HCT116 (cell line): ENCODE data around the gene FRMD3. TPM values are rescaled to one million over a fixed set of nuclear protein-coding genes. Genes with fewer than 3 reads are reported as not detected.

ENCODE experiments used
- ATAC-seq: fragments of 200-7000 bp; cut with Tn5 transposase; 2 replicates; pipeline ENCODE4 v1.9.1; 2020; ENCODE audit warnings: mild to moderate bottlenecking, moderate library complexity
- BruUV-seq: library from RNA; stranded (reverse); fragments of 400-500 nt; replicated peaks from 2 replicates; lab custom pipeline; 2021; lab: Mats Ljungman, UMichigan
- CTCF ChIA-PET: fragments of 300-600 bp; sonication (Branson Sonifier 250); formaldehyde crosslinking; loops from one replicate; lab custom pipeline; 2021; ENCODE audit warnings: antibody characterized with exemption; lab: Charles Lee
- POLR2A ChIA-PET: fragments of 300-600, 350-600 bp; sonication (Branson Sonifier 250); formaldehyde crosslinking; loops from one replicate; lab custom pipeline; 2021; ENCODE audit warnings: antibody characterized with exemption; lab: Charles Lee
- RAD21 ChIA-PET, 2 experiments: fragments of 300-600 bp; sonication (Branson Sonifier 250); formaldehyde crosslinking; loops; one replicate each; lab custom pipeline; 2023; ENCODE audit warnings: low total read pairs in 2 of 2; ENCODE audit not compliant: uncharacterized antibody in 2 of 2, unreplicated experiment in 2 of 2, low non-redundant PET in 1 of 2; lab: Charles Lee
- DNase-seq: peaks from one replicate; pipeline ENCODE4 v3.0.0-alpha.2; 2010; ENCODE audit warnings: low read depth, low spot score
- H2AFZ ChIP-seq: fragments of 200-600 bp; shearing (Covaris generic), sonication (generic); 2 replicates; pipeline ENCODE4 v1.6.1; 2017; ENCODE audit warnings: low read depth, mixed run types, mixed read lengths, antibody characterized with exemption, low read length; ENCODE audit not compliant: poor library complexity, severe bottlenecking
- H3K27ac ChIP-seq: 2 replicates; pipeline ENCODE4 v1.5.1; 2012; ENCODE audit warnings: low read depth, low read length
- H3K27me3 ChIP-seq: fragments of 200-600 bp; sonication (generic); 2 replicates; pipeline ENCODE4 v1.6.1; 2016; ENCODE audit warnings: mixed run types, low read length, mixed read lengths; ENCODE audit not compliant: insufficient read depth
- H3K36me3 ChIP-seq, 2 experiments: fragments of 200-500 bp in 1 of 2; fragments of 200-600 bp in 1 of 2; sonication (Bioruptor generic) in 1 of 2; sonication (generic) in 1 of 2; 2 replicates each; pipeline versions ENCODE4 v1.5.1 to v1.6.1; 2014 to 2016; ENCODE audit warnings: low read length in 2 of 2, inconsistent platforms in 1 of 2, mixed read lengths in 1 of 2, mixed run types in 1 of 2; ENCODE audit not compliant: insufficient read depth in 2 of 2, control insufficient read depth in 1 of 2
- H3K4me1 ChIP-seq, 2 experiments: fragments of 200-600 bp in 1 of 2; sonication (generic) in 1 of 2; 2 replicates each; pipeline versions ENCODE4 v1.5.1 to v1.6.1; 2012 to 2017; ENCODE audit warnings: low read length in 2 of 2, inconsistent platforms in 1 of 2, mild to moderate bottlenecking in 1 of 2, mixed read lengths in 1 of 2, mixed run types in 1 of 2, moderate library complexity in 1 of 2; ENCODE audit not compliant: insufficient read depth in 2 of 2, control insufficient read depth in 1 of 2
- H3K4me2 ChIP-seq: fragments of 200-600 bp; sonication (generic); 2 replicates; pipeline ENCODE4 v1.6.1; 2017; ENCODE audit warnings: mixed run types, low read length, mixed read lengths
- H3K4me3 ChIP-seq, 2 experiments: fragments of 200-600 bp in 1 of 2; sonication (generic) in 1 of 2; replicated peaks in 1 of 2; 2 replicates each; pipeline ENCODE4 v1.5.1; 2011 to 2016; ENCODE audit warnings: low read length in 2 of 2, control low read depth in 1 of 2, low read depth in 1 of 2, mild to moderate bottlenecking in 1 of 2, mixed read lengths in 1 of 2, mixed run types in 1 of 2
- H3K79me2 ChIP-seq: fragments of 200-600 bp; sonication (generic); 2 replicates; pipeline ENCODE4 v1.6.1; 2017; ENCODE audit warnings: mild to moderate bottlenecking, mixed run types, low read length, moderate library complexity, mixed read lengths; ENCODE audit not compliant: insufficient read depth
- H3K9ac ChIP-seq: fragments of 200-600 bp; sonication (generic); 2 replicates; pipeline ENCODE4 v1.6.1; 2016; ENCODE audit warnings: low read length, mixed read lengths
- H3K9me2 ChIP-seq: fragments of 200-600 bp; sonication (generic), shearing (Covaris generic); 2 replicates; pipeline ENCODE4 v1.6.1; 2017; ENCODE audit warnings: mixed run types, mild to moderate bottlenecking, moderate library complexity; ENCODE audit not compliant: insufficient read depth
- H3K9me3 ChIP-seq, 2 experiments: fragments of 200-500 bp in 1 of 2; fragments of 200-600 bp in 1 of 2; sonication (Bioruptor generic) in 1 of 2; sonication (generic) in 1 of 2; 2 replicates each; pipeline ENCODE4 v1.6.1; 2014 to 2017; ENCODE audit warnings: low read length in 2 of 2, mixed read lengths in 2 of 2, inconsistent platforms in 1 of 2, low read depth in 1 of 2, mild to moderate bottlenecking in 1 of 2, mixed run types in 1 of 2, moderate library complexity in 1 of 2; ENCODE audit not compliant: control insufficient read depth in 1 of 2, insufficient read depth in 1 of 2
- H4K20me1 ChIP-seq: fragments of 200-600 bp; sonication (generic), shearing (Covaris generic); 2 replicates; pipeline ENCODE4 v1.6.1; 2017; ENCODE audit warnings: mixed run types, mild to moderate bottlenecking, moderate library complexity; ENCODE audit not compliant: insufficient read depth
- ATF3 ChIP-seq: IDR thresholded peaks from 2 replicates; pipeline ENCODE4 v1.6.1; 2012
- CEBPB ChIP-seq: IDR thresholded peaks from 2 replicates; pipeline ENCODE4 v1.6.1; 2012; ENCODE audit warnings: low read depth
- ELF1 ChIP-seq: IDR thresholded peaks from 2 replicates; pipeline ENCODE4 v1.6.1; 2012; ENCODE audit warnings: low read depth, borderline replicate concordance
- FOSL1 ChIP-seq: IDR thresholded peaks from 2 replicates; pipeline ENCODE4 v1.6.1; 2012; ENCODE audit warnings: low read depth
- JUND ChIP-seq: IDR thresholded peaks from 2 replicates; pipeline ENCODE4 v1.6.1; 2012
- POLR2A ChIP-seq: IDR thresholded peaks from 2 replicates; pipeline ENCODE4 v1.7.0; 2011; ENCODE audit warnings: borderline replicate concordance; ENCODE audit not compliant: insufficient read depth, insufficient read length; ENCODE audit errors: extremely low read depth
- POLR2AphosphoS5 ChIP-seq: IDR thresholded peaks from 2 replicates; pipeline ENCODE4 v1.6.1; 2011; ENCODE audit warnings: mild to moderate bottlenecking, low read depth, low read length, moderate library complexity
- RAD21 ChIP-seq: IDR thresholded peaks from 2 replicates; pipeline ENCODE4 v1.6.1; 2012; ENCODE audit warnings: low read depth, mild to moderate bottlenecking
- TCF7L2 ChIP-seq: IDR thresholded peaks from 2 replicates; pipeline ENCODE4 v1.7.0; 2011; ENCODE audit warnings: borderline replicate concordance, inconsistent platforms; ENCODE audit not compliant: insufficient read depth, insufficient read length; ENCODE audit errors: extremely low read depth
- ZBTB33 ChIP-seq: IDR thresholded peaks from 2 replicates; pipeline ENCODE4 v1.6.1; 2011; ENCODE audit warnings: mild to moderate bottlenecking, low read length, moderate library complexity; ENCODE audit not compliant: insufficient replicate concordance; ENCODE audit errors: extremely low read depth
- intact Hi-C: fragments of 100-400 bp; cut with micrococcal nuclease; formaldehyde crosslinking; loops from 2 replicates; pipeline ENCODE4 v1.10.0; 2022
- total RNA-seq: library from RNA; stranded (reverse); gene quantifications from one replicate; pipeline ENCODE4 v1.2.1, GENCODE V29; 2021; ENCODE audit not compliant: unreplicated experiment
- TF ChIP-seq, protein P1 (sequence below): IDR thresholded peaks from 2 replicates; pipeline ENCODE4 v1.6.1; 2012; ENCODE audit warnings: low read depth

FRMD3 gene
- total RNA-seq, 1 experiment from 2014 or later, result 0.89 TPM

- ATAC-seq, result no peak
- Histone ChIP-seq H2AFZ (no peak overlapping the region), H3K4me1 (no peaks in the 10 kb centered on the region), H3K4me3 (no peak overlapping the region), H3K9me3 (no peaks in the 10 kb centered on the region), H3K9ac (no peak overlapping the region), H4K20me1 (no peaks in the 10 kb centered on the region; the same call in 1 of the 2 replicates), H3K9me2 (no peaks in the 10 kb centered on the region), H3K79me2 (no peaks in the 10 kb centered on the region), H3K27ac (no peak overlapping the region), H3K27me3 (no peaks in the 10 kb centered on the region), H3K4me2 (no peak overlapping the region), H3K36me3 (no peaks in the 10 kb centered on the region)
- no peak for DNase-seq
- intact Hi-C loops, result no loop called here
- no TSS peak for BruUV-seq
- ChIA-PET RAD21 (interaction anchor here in 1 of 2 experiments (0.7 kb wide), 1 partner anchor 17 kb away, joined by 3 read pairs; the partner anchor contains the start of gene FRMD3), POLR2A (no interaction called here), CTCF (no interaction called here)
- TF ChIP-seq POLR2A (no peak), FOSL1 (no peak), TCF7L2 (no peak), CEBPB (no peak), ZBTB33 (no peak), ELF1 (no peak), JUND (no peak), RAD21 (no peak), ATF3 (no peak), POLR2AphosphoS5 (no peak)
- TF ChIP-seq, protein P1, sequence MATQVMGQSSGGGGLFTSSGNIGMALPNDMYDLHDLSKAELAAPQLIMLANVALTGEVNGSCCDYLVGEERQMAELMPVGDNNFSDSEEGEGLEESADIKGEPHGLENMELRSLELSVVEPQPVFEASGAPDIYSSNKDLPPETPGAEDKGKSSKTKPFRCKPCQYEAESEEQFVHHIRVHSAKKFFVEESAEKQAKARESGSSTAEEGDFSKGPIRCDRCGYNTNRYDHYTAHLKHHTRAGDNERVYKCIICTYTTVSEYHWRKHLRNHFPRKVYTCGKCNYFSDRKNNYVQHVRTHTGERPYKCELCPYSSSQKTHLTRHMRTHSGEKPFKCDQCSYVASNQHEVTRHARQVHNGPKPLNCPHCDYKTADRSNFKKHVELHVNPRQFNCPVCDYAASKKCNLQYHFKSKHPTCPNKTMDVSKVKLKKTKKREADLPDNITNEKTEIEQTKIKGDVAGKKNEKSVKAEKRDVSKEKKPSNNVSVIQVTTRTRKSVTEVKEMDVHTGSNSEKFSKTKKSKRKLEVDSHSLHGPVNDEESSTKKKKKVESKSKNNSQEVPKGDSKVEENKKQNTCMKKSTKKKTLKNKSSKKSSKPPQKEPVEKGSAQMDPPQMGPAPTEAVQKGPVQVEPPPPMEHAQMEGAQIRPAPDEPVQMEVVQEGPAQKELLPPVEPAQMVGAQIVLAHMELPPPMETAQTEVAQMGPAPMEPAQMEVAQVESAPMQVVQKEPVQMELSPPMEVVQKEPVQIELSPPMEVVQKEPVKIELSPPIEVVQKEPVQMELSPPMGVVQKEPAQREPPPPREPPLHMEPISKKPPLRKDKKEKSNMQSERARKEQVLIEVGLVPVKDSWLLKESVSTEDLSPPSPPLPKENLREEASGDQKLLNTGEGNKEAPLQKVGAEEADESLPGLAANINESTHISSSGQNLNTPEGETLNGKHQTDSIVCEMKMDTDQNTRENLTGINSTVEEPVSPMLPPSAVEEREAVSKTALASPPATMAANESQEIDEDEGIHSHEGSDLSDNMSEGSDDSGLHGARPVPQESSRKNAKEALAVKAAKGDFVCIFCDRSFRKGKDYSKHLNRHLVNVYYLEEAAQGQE, result no peak
These were observed 17.2 kb downstream of the FRMD3 start for GRCh38 chr9:83521011-83521410.
